ENCODE data around the gene DAPK3. TPM values are rescaled to one million over a fixed set of nuclear protein-coding genes. Genes with fewer than 3 reads are reported as not detected.
"Not testable (repeated sequence)": the region's sequence is repeated elsewhere in the genome, so short reads cannot be mapped to it uniquely, and the experiment has no call there.

DAPK3 gene
- total RNA-seq, 2 donors from 2014 or later, result 64.5 to 94.9 TPM

GRCh38 chr19:3981736-3982681 is 11.1 kb upstream of the DAPK3 start:
- intact Hi-C loops (cut with DNase I), result loop anchor here in 1 of 2 donors (10.0 kb wide), 1 partner anchor 223 kb away; no protein-coding TSS in a partner anchor
- no peak for DNase-seq (ENCODE audit: low spot score)

- intact Hi-C loops (cut with DNase I), result loop anchor here in 1 of 2 donors (10.0 kb wide), 1 partner anchor 223 kb away; no protein-coding TSS in a partner anchor
- DNase-seq (ENCODE audit: low spot score), result no peak
Observed at GRCh38 chr19:3981373-3981735, 10.5 kb upstream of the DAPK3 start.

- intact Hi-C loops (cut with DNase I), result loop anchor here in 1 of 2 donors (10.0 kb wide), 1 partner anchor 224 kb away; no protein-coding TSS in a partner anchor
- no peak for DNase-seq (ENCODE audit: low spot score)
Observed at GRCh38 chr19:3980353-3981251, 9.7 kb upstream of the DAPK3 start.

DNA sequence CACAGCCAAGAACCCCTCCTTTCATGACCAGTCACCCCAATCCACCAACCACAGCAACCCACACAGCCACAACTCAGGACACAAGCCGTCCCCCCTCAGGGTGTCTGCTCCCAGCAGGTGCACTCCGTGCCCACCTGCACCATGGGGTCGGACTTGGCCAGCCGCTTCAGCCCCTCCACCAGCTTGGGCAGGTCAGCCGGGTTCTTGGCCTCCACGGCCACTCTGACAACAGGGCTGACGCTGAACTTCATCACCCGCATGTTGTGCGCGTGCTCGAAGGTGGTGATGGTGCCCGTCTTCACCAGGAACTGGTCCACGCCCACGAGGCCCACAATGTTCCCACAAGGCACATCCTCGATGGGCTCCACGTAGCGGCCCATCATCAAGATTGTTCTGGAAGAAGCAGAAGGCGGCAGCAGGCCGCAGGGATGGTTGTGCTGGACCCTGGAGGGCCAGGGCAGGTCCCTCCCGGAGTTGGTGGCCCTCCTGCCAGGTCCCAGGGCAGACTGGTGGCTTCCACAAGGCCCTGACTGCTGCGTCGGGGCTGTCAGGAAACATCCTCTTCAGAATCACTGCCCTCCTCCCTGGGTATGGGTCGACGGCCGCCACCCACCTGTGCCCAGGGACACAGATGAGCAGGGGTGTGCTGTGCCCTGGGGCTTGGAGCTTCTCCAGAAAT is 8.9 kb upstream of the DAPK3 start:
- DNase-seq (ENCODE audit: low spot score), result no peak
- intact Hi-C loops (cut with DNase I), result loop anchor here in 1 of 2 donors (10.0 kb wide), 1 partner anchor 225 kb away; no protein-coding TSS in a partner anchor

DNA sequence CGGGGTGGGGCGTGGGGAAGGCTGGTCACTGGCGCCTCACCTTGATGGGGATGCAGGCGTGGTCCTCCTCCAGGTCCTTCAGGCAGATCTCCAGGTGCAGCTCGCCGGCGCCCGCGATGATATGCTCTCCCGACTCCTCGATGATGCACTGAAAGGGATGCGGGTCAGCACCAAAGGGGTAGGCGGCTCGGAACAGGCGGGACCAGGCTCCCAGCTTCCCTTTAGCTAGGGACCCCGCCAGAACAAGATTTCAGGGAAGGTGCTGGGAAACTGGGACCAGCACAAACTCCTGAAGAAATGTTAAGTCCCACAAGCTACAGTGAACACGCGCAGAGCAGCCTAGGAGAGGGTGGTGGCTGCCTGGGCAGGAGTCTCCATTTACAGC is 8.4 kb upstream of the DAPK3 start:
- intact Hi-C loops (cut with DNase I), result no loop called here
- DNase-seq (ENCODE audit: low spot score), result no peak

DNA sequence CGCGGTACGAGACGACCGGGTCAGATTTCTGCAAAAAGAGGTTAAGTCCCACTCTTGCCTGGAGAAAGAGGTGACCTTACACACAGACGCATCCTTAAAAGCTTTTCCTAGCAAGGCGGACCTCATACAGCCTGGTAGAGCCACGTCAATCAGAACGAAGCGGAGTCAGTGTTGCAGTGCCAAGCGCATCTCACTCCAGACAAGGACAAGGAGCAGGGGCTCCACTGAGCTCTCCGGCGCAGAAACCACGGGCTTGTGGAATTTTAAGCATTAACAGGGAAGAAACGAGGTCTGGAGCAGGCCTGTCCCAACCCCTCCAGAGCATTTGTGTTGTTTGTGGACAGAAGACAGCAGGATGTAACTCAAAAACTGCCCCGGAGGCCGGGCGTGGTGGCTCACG is 7.2 kb upstream of the DAPK3 start:
- no peak for DNase-seq (ENCODE audit: low spot score)
- intact Hi-C loops (cut with DNase I), result no loop called here

GRCh38 chr19:3977242-3978143 is 6.6 kb upstream of the DAPK3 start:
- intact Hi-C loops (cut with DNase I), result no loop called here
- no peak for DNase-seq (ENCODE audit: low spot score)

DNA sequence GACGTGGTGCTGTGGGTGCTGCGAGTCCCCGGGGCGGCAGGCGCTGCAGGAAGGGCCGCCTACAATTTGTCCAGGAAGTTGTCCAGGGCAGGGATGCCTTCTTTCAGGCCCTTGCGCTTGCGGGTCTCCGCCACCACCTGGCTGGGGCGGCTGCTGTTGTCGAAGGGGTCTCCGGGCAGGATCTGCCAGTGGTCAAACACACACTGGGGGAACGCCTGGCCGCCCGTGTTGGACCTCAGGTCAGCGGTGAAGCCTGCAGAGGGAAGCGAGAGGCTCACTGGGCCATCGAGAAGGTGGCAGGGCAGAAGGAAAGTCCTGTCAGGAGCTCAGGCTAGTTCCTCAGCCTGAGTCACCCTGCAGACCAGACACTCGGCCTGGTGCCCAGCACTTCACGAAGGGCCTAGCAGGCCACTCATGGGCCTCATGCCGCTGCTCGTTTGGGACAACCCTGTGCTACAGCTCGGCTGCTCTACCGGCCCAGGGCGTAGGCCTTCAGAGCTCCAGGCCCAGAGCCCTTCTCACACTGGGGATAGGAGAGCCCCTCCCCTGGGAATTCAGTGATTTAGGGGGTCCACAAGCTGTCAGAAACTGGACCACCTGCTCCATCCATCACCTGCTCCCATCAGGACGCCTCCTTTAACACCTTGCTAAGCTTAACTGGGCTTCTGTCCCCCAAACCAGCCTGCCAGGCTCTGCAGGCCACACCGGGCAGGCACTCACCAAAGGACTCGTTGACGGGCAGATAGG is 5.8 kb upstream of the DAPK3 start:
- intact Hi-C loops (cut with DNase I), result no loop called here
- DNase-seq (ENCODE audit: low spot score), result peak; percentile 94

DNA sequence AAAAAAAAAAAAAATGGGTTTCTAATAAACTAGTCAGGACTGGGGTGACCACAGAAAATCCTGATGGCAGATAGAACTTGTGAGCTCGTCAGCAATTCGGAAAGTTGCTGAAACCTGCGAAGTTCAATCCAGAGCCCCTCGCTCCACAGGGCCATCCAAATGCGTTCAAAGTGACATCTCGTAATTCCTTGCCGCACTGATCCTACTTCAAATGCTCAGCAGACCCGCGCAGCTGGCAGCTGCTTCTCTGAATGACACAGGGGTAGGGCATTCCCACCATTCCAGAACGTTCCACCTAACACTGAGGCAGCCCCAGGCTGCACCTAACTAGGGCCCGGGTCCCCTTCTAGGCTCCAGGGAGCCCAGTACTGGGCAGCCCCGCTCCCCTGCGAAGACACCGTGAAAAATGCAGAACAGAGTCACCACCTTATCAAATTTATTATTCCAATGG is 4.8 kb upstream of the DAPK3 start:
- intact Hi-C loops (cut with DNase I), result no loop called here
- no peak for DNase-seq (ENCODE audit: low spot score)

GRCh38 chr19:3975144-3975543 is 4.2 kb upstream of the DAPK3 start:
- intact Hi-C loops (cut with DNase I), result no loop called here
- DNase-seq (ENCODE audit: low spot score), result no peak

DNA sequence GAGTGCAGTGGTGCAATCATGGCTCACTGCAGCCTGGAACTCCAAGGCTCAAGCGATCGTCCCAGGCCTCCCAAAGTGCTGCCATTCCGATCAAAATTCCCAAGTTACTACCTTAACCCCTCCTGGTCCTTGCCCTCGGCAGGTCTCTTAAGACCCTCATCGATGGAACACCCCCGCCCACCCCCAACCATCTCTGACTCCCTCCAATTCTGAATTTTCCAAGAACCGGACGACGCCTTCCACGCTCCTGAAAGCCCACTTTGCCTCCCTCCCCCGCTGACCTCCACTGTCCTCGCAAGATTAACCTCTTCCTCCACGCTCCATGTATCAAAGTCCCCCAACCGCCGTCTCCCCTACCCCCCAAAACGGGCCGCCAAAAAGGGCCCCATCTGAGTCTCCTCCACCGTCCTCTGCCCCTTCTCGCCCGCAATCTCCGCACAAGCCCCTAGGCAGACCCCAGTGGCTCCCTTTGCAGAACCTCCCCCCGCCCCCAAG is 539 bp downstream of the DAPK3 start:
- no peak for DNase-seq (ENCODE audit: low spot score)
- intact Hi-C loops (cut with DNase I), result no loop called here

DNA sequence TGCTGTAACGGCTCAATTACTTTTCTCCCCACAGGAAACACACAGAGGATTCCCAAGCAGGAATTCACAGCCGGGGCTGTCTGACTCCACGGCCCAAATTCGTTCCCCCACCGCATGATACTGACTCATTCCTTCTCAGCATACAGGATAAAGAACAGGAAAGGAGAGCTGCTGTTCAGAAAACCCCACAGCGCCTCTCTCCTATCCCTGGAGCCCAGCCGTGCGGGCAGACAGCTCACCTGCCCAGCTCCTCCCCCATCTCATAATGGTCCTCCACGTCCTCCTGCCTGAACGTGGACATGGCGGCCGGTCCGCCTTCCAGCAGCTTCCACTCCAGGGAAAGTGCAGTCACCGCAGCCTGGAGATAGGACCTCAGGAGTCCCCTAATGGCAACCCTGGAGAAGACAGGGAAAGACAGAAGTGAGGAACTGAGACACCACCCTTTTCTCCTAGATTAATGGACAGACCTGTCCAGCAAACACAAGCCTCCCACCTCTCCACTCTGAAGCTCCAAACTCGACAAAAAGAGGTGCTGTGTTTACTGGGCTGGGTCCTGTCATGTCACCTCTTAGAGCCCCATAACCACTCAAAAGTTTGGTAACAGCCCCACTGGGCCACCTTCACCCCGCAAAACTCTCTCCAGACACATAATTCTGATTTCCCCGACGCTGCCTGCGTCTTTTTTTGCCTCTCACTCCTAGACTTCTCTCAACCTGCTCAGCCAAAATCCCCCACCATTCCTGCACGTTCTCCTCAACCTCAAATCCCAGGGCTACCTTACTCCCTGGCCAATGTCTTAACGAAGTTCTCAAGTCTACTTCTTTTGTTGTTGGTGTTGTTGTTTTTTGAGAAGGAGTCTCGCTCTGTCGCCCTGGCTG is 1.2 kb downstream of the DAPK3 start:
- no peak for DNase-seq (ENCODE audit: low spot score)
- intact Hi-C loops (cut with DNase I), result no loop called here

DNA sequence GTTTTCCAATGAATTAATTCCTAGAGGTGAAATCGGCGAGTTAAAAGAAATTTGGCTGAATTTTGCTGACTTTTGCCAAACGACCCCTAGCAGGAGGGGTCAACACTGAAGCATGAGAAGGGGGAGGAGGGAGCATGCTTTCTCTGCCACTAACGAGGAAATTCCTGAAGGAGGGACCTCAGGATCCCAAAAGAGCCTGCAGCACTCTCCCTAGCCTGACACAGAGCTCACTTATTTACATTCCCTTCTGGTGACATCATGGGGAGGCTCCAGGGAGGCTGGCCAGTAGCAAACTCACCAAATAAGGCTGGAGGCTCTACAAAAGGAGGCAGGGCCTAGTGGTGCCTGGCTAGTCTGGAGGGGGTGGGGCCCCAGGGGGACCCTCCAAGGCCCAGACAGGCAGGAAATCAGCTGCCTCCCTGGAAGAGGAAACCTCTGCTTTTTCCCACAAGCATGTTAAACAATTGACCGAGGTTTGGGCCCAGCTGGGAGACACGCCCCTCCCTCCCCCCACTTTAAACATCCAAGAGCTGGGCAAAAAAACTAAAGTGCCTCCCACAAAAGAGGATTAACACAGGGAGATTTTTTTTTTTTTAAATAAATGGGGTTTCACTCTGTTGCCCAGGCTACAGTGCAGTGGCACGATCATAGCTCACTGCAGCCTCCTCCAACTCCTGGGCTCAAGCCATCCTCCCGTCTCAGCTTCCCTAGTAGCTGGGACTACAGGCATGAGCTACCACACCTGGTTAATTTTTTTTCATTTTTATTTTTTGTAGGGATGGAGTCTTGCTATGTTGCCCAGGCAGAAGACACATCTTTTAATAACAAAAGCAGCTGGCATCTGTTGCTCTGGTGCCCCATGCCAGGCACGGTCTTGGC is 2.1 kb downstream of the DAPK3 start:
- peak; percentile 94 for DNase-seq (ENCODE audit: low spot score)
- intact Hi-C loops (cut with DNase I), result no loop called here

- DNase-seq (ENCODE audit: low spot score); intact Hi-C loops (cut with DNase I): not testable (repeated sequence)
Observed at GRCh38 chr19:3967983-3968382, 2.9 kb downstream of the DAPK3 start.
